GM18867 (cell line): ENCODE measurements around the gene RNF220.
"Not testable (repeated sequence)": the region's sequence is repeated elsewhere in the genome, so short reads cannot be mapped to it uniquely, and the experiment has no call there.

Experiments used
- ATAC-seq: cut with Tn5 transposase; IDR thresholded peaks from one replicate; pipeline ENCODE4 v1.9.1; 2021; ENCODE audit warnings: mild to moderate bottlenecking, moderate library complexity; ENCODE audit not compliant: unreplicated experiment

Gene RNF220

GRCh38 chr1:44695671-44696070, 290.6 kb downstream of the RNF220 start:
- no peak for ATAC-seq

DNA sequence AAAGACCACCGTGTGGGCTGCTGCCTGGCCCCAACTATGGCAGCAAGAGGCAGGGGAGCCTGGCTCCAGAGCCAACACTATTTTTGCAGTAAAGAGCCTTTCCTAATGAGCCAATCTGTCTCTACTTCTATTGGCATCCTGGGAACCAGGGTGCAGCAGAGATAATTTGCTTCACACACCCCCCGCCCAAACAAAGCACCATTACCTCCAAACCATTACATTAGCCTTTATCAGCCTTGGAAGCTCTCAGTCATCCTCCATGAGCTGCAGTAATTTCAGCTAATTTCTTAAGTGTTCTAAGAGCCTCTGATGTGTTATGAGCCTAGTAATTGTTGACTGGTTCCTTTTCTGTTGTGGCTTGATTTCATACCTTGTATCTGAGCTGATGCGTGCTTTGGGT, 291.0 kb downstream of the RNF220 start:
- ATAC-seq, result no peak

DNA sequence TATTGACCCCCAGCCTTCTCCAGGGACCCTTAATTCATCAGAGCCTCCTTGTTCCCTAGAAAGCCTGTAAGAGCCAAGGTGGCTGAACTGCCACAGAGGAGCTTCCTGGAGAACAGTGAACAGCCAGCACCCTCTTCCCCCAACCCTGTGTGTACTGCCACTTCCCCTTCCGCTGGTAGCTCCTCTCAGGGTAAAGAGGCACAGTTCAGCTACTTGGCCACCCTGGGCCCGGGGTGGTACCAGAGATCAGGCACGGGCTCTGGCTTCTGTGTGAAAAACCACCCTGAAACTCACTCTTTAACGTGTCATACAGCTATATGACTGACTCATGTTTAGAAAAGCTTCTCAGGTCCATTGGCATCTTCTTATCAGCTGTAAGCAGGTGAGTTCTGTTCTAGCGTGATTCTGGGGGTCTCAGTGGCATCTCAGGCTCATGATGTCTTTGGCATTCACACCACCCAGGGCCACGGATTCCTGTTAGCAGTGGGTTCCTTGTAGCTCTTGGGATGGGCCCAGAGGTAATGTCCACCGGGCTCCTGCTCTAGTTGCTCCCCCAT, 291.8 kb downstream of the RNF220 start:
- peak; percentile 53 for ATAC-seq

GRCh38 chr1:44698138-44698537, 293.1 kb downstream of the RNF220 start:
- ATAC-seq, result no peak

DNA sequence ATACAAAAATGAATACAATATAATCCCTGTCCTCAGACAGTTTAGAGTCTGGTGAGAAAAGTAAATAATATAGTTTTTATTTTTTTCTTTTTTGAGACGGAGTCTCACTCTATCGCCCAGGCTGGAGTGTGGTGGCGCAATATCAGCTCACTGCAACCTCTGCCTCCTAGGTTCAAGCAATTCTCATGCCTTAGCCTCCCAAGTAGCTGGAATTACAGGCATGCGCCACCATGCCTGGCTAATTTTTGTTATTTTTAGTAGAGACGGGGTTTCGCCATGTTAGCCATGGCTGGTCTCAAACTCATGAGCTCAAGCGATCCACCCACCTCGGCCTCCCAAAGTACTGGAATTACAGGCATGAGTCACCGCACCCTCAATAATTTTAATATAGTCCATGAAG, 294.3 kb downstream of the RNF220 start:
- not testable (repeated sequence) for ATAC-seq

GRCh38 chr1:44700573-44700972, 295.5 kb downstream of the RNF220 start:
- no peak for ATAC-seq

GRCh38 chr1:44701141-44701573, 296.1 kb downstream of the RNF220 start:
- ATAC-seq, result no peak
